ENCODE measurements around the gene PCID2.

DNA sequence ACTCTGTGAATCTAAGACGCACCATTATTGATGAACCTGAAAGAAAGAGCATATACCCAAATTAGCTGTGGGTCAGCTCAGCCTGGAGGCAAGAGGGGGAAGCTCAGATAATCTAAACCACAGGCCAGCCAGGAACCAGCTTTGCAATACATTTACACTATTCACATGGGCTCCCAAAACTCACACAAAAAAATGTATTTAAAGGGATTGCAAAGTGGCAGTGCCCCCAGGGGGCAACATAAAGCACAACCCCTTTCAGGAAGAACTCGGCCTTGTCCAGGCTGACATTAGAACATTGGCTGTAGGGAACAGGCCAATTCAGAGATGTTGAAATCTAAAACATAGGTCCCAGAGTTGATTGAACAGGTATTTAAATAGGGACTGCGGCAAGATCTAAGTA lies 53.3 kb downstream of the PCID2 start:
- TF ChIP-seq CTCF (IDR thresholded peaks at IDR 0.05) (no peak; the same call in 1 of the 2 replicates), POLR2AphosphoS5 (IDR thresholded peaks at IDR 0.05; ENCODE audit: low read depth, low read length) (no peak), RFX5 (IDR thresholded peaks at IDR 0.05; ENCODE audit: low read length) (no peak)

Data from SK-N-SH (cell line).